Gastrocnemius medialis (tissue), 4 donors: ENCODE results near the gene ASS1. TPM values are rescaled to one million over a fixed set of nuclear protein-coding genes. Genes with fewer than 3 reads are reported as not detected.

Experiments
- ATAC-seq, 2 donors: fragments of 150-250 bp; one replicate each; pipeline ENCODE4 v1.9.1; 2016
- DNase-seq, 2 donors: peaks; one replicate each; pipeline ENCODE4 v3.0.0-alpha.2; 2019
- H3K27ac ChIP-seq, 4 donors: fragments of 200-600 bp; sonication (generic); 1 replicate in 1 of 4; 2 replicates in 3 of 4; pipeline ENCODE4 v1.5.1; 2016 to 2018; ENCODE audit warnings: mild to moderate bottlenecking in 2 of 4, moderate library complexity in 1 of 4
- H3K27me3 ChIP-seq, 3 donors: fragments of 200-600 bp; sonication (generic) in 2 of 3; 1 replicate in 1 of 3; 2 replicates in 2 of 3; pipeline versions ENCODE4 v1.5.1 to v1.6.0; 2016 to 2019; ENCODE audit warnings: mild to moderate bottlenecking in 1 of 3, moderate library complexity in 1 of 3
- H3K36me3 ChIP-seq, 2 donors: fragments of 200-600 bp; sonication (generic) in 1 of 2; one replicate each; pipeline ENCODE4 v1.5.1; 2017 to 2018
- H3K4me1 ChIP-seq, 2 donors: fragments of 200-600 bp; sonication (generic) in 1 of 2; one replicate each; pipeline ENCODE4 v1.5.1; 2016 to 2017; ENCODE audit warnings: mild to moderate bottlenecking in 2 of 2
- H3K4me3 ChIP-seq, 4 donors: fragments of 200-600 bp; sonication (generic) in 3 of 4; 1 replicate in 1 of 4; 2 replicates in 3 of 4; pipeline ENCODE4 v1.5.1; 2016 to 2019; ENCODE audit warnings: mild to moderate bottlenecking in 2 of 4
- H3K9me3 ChIP-seq, 3 donors: fragments of 200-600 bp; sonication (generic) in 2 of 3; 1 replicate in 1 of 3; 2 replicates in 2 of 3; pipeline ENCODE4 v1.5.1; 2016 to 2019
- POLR2A ChIP-seq, 2 donors: fragments of 450-650 bp; IDR thresholded peaks; one replicate each; pipeline ENCODE4 v1.6.1; 2017; ENCODE audit warnings: antibody characterized with exemption in 2 of 2, mild to moderate bottlenecking in 2 of 2, moderate library complexity in 2 of 2
- in situ Hi-C, 4 donors: fragments of 200-750 bp; cut with MboI; loops; one replicate each; pipeline versions ENCODE4 v1.15.0 to v1.8.0; 2017; ENCODE audit warnings: low sequenced_read_pairs in 4 of 4
- intact Hi-C: fragments of 100-400 bp; cut with DNase I; formaldehyde crosslinking; loops from one replicate; pipeline ENCODE4 v1.15.1; 2023; ENCODE audit warnings: low total_unique reads
- total RNA-seq, 4 donors: library from RNA; depleted of rRNA; stranded (reverse); fragments of >200 nt; gene quantifications; one replicate each; pipeline versions ENCODE4 v1.1.0 to v1.2.3, GENCODE V29; 2016
- TF ChIP-seq, protein P1 (sequence below), 5 experiments: fragments of 450-650 bp in 3 of 5; fragments of 200-600 bp in 2 of 5; sonication (generic) in 2 of 5; IDR thresholded peaks in 4 of 5; conservative IDR thresholded peaks in 1 of 5; 1 replicate in 4 of 5; 2 replicates in 1 of 5; pipeline ENCODE4 v1.5.1; 2016 to 2019; ENCODE audit warnings: antibody characterized with exemption in 5 of 5, mild to moderate bottlenecking in 3 of 5, moderate library complexity in 3 of 5

Gene ASS1
- total RNA-seq, 4 donors from 2014 or later: 44.5 to 83.4 (median 68.5) TPM

DNA sequence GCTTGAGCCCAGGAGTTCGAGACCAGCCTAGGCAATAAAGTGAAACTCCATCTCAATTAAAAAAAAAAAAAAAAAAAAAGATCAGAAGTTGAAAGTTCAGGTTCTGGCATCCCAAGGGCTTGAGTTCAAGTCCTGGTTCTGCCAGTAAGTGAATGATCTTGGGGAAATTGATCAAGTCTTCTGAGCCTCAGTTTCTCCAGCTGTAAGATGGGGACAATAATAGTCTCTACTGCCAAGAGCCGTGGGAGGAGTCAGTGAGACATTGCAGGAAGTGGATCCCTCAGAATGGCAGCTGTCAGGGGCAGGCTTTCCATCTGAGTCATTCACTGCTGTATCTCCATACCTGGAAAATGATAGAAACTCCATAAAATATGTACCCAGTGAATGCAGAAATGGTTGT, 96.8 kb downstream of the ASS1 start:
- no peak for TF ChIP-seq POLR2A (IDR thresholded peaks at IDR 0.05)
- TF ChIP-seq, protein P1, sequence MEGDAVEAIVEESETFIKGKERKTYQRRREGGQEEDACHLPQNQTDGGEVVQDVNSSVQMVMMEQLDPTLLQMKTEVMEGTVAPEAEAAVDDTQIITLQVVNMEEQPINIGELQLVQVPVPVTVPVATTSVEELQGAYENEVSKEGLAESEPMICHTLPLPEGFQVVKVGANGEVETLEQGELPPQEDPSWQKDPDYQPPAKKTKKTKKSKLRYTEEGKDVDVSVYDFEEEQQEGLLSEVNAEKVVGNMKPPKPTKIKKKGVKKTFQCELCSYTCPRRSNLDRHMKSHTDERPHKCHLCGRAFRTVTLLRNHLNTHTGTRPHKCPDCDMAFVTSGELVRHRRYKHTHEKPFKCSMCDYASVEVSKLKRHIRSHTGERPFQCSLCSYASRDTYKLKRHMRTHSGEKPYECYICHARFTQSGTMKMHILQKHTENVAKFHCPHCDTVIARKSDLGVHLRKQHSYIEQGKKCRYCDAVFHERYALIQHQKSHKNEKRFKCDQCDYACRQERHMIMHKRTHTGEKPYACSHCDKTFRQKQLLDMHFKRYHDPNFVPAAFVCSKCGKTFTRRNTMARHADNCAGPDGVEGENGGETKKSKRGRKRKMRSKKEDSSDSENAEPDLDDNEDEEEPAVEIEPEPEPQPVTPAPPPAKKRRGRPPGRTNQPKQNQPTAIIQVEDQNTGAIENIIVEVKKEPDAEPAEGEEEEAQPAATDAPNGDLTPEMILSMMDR (IDR thresholded peaks at IDR 0.05 in 4 of 5, conservative IDR thresholded peaks at IDR 0.05 in 1 of 5): no peak
- H3K36me3 ChIP-seq: no peaks in the 10 kb centered on the region
- intact Hi-C loops: no loop called here
- no peak overlapping the region for H3K27ac ChIP-seq
- in situ Hi-C loops: no loop called here
- no peak for DNase-seq
- peaks cover 27 to 47% (median 34%) of the 10 kb centered on the region in 3 donors for H3K27me3 ChIP-seq
- no peaks in the 10 kb centered on the region for H3K9me3 ChIP-seq
- H3K4me1 ChIP-seq: no peaks in the 10 kb centered on the region
- H3K4me3 ChIP-seq: no peak overlapping the region
- no peak for ATAC-seq

DNA sequence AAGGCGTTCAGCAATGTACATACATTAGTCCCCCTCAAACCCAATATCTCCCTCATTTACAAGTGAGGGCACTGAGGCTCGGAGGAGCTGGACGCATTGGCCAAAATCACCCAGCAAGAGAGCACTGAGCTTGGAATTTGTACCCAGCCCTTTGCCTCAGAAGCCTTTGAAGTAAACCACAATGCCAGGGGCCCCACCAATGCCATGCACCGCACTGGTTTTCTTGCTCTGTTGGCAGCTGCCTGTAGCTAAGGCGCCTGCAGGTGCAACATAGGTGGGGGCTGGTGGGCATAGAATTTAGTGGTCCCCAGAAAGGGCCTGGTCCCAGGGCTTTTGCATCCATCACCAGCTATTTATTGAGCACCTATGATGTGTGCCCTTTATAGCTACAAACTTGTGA, 97.3 kb downstream of the ASS1 start:
- no peak for DNase-seq
- in situ Hi-C loops: no loop called here
- H3K9me3 ChIP-seq: no peaks in the 10 kb centered on the region
- no peak for ATAC-seq
- no peaks in the 10 kb centered on the region for H3K36me3 ChIP-seq
- no peak for TF ChIP-seq POLR2A (IDR thresholded peaks at IDR 0.05)
- TF ChIP-seq, protein P1 (IDR thresholded peaks at IDR 0.05 in 4 of 5, conservative IDR thresholded peaks at IDR 0.05 in 1 of 5): no peak
- intact Hi-C loops: no loop called here
- H3K27me3 ChIP-seq: peaks cover 22 to 42% (median 29%) of the 10 kb centered on the region in 3 donors
- no peaks in the 10 kb centered on the region for H3K4me1 ChIP-seq
- H3K4me3 ChIP-seq: no peak overlapping the region
- no peak overlapping the region for H3K27ac ChIP-seq

DNA sequence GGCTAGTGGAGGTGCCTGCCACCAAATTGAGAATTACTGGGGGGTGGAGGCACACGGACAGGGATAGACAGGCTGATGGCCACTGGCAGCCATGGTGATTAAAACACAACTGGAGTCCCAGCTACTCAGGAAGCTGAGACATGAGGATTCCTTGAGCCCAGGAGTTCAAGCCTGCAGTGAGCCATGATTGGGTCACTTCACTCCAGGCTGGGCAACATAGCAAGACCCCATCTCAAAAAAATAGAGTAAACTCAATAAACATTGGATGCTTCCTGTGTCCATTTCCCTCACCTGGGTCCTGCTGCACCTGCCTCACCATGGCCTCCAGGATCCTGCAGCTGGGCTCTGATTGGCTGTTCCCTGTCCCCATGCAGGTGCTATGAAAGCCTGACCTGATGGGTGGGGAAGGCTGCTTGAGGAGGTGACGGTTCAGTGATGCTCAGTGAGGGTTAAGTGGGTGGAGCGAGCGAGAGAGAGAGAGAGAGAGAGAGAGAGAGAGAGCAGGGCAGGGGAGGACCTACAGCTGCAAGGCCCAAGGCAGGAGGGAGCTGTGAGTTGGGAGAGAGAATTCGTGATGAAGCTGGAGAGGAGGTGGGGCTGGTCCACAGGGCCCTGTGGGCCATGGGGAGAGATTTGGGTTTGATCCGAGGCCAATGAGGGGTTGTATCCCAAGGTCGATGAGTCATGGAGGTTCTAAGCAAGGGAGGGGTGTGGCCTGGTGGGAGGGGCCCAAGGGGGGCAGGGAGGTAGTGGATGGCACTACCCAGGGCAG, 97.9 kb downstream of the ASS1 start:
- H3K9me3 ChIP-seq: no peaks in the 10 kb centered on the region
- H3K4me1 ChIP-seq: no peaks in the 10 kb centered on the region
- ATAC-seq (no peak), DNase-seq (no peak)
- in situ Hi-C loops: no loop called here
- no peaks in the 10 kb centered on the region for H3K36me3 ChIP-seq
- no peak for TF ChIP-seq POLR2A (IDR thresholded peaks at IDR 0.05)
- TF ChIP-seq, protein P1 (IDR thresholded peaks at IDR 0.05 in 4 of 5, conservative IDR thresholded peaks at IDR 0.05 in 1 of 5): no peak
- intact Hi-C loops: no loop called here
- H3K27me3 ChIP-seq: peaks cover 16 to 36% (median 23%) of the 10 kb centered on the region in 3 donors
- H3K4me3 ChIP-seq: no peak overlapping the region
- no peak overlapping the region for H3K27ac ChIP-seq

DNA sequence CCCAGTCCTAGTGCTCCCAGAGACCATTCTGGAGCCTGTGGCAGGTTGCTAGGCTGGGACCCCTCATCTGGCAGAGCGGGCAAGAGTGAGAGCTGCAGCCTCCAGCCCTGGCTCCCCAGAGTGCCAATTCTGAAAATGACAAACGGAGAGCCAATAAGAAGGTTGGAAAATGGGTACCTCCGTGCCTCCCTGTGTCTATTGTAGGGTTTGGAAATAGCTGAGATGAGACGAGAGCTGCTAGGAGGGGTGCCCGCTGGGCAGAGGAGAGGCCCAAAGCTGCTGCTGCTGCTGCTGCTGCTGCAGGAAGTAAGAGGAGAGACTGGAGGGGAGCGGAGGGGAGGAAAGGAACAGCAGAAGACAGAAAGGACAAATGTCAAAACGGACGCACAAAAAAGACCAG, 98.6 kb downstream of the ASS1 start:
- Histone ChIP-seq H3K4me1 (no peaks in the 10 kb centered on the region), H3K27me3 (peaks cover 9 to 32% (median 15%) of the 10 kb centered on the region in 3 donors), H3K4me3 (no peak overlapping the region), H3K27ac (no peak overlapping the region), H3K9me3 (no peaks in the 10 kb centered on the region), H3K36me3 (no peaks in the 10 kb centered on the region)
- DNase-seq (no peak), ATAC-seq (no peak)
- intact Hi-C loops: no loop called here
- in situ Hi-C loops: no loop called here
- no peak for TF ChIP-seq POLR2A (IDR thresholded peaks at IDR 0.05)
- TF ChIP-seq, protein P1 (IDR thresholded peaks at IDR 0.05 in 4 of 5, conservative IDR thresholded peaks at IDR 0.05 in 1 of 5): no peak
